ENCODE measurements around the gene CDCP2. TPM values are rescaled to one million over a fixed set of nuclear protein-coding genes. Genes with fewer than 3 reads are reported as not detected.

The CDCP2 gene
- total and polyA plus RNA-seq, 2 experiments from 2014 or later = not detected

- Histone ChIP-seq H3K4me2 (no peak overlapping the region), H3K79me2 (no peaks in the 10 kb centered on the region), H2AFZ (no peak overlapping the region), H3K27me3 (no peaks in the 10 kb centered on the region), H3K36me3 (replicated peaks; ENCODE audit: insufficient read depth, low read depth) (no peaks in the 10 kb centered on the region), H3K4me1 (ENCODE audit: insufficient read depth) (no peaks in the 10 kb centered on the region), H3K4me3 (no peak overlapping the region), H4K20me1 (ENCODE audit: insufficient read depth, poor library complexity, severe bottlenecking) (no peaks in the 10 kb centered on the region), H3K9me3 (ENCODE audit: low read depth) (no peaks in the 10 kb centered on the region), H3K9me2 (replicated peaks; ENCODE audit: insufficient read depth) (no peaks in the 10 kb centered on the region), H3K27ac (no peak overlapping the region)
- no peak for TF ChIP-seq EZH2phosphoT487 (IDR thresholded peaks at IDR 0.05; ENCODE audit: low read depth, severe bottlenecking, unreplicated experiment)
- no peak for TF ChIP-seq CTCF (IDR thresholded peaks at IDR 0.05; ENCODE audit: poor library complexity)
- no peak for TF ChIP-seq EZH2 (IDR thresholded peaks at IDR 0.05; ENCODE audit: borderline replicate concordance)
- DNase-seq (ENCODE audit: low spot score) = no peak
- WGBS (ENCODE audit: low lambda C conversion rate, missing lambda C conversion rate) = 99% methylated on average over 9 of the region's 9 CpGs
Measured at GRCh38 chr1:54190526-54190925, 37.7 kb upstream of the CDCP2 start.

GRCh38 chr1:54188291-54188690 lies 35.5 kb upstream of the CDCP2 start:
- Histone ChIP-seq H3K27ac (no peak overlapping the region), H3K27me3 (no peaks in the 10 kb centered on the region), H3K4me1 (ENCODE audit: insufficient read depth) (no peaks in the 10 kb centered on the region), H3K79me2 (no peaks in the 10 kb centered on the region), H2AFZ (no peak overlapping the region), H3K4me2 (no peak overlapping the region), H3K4me3 (no peak overlapping the region), H3K36me3 (replicated peaks; ENCODE audit: insufficient read depth, low read depth) (no peaks in the 10 kb centered on the region), H3K9me2 (replicated peaks; ENCODE audit: insufficient read depth) (no peaks in the 10 kb centered on the region), H4K20me1 (ENCODE audit: insufficient read depth, poor library complexity, severe bottlenecking) (no peaks in the 10 kb centered on the region), H3K9me3 (ENCODE audit: low read depth) (no peaks in the 10 kb centered on the region)
- no peak for TF ChIP-seq EZH2phosphoT487 (IDR thresholded peaks at IDR 0.05; ENCODE audit: low read depth, severe bottlenecking, unreplicated experiment)
- no peak for TF ChIP-seq EZH2 (IDR thresholded peaks at IDR 0.05; ENCODE audit: borderline replicate concordance)
- no peak for TF ChIP-seq CTCF (IDR thresholded peaks at IDR 0.05; ENCODE audit: poor library complexity)
- WGBS (ENCODE audit: low lambda C conversion rate, missing lambda C conversion rate) = 86% methylated on average over 1 of the region's 1 CpG
- no peak for DNase-seq (ENCODE audit: low spot score)

- Histone ChIP-seq H3K9me3 (ENCODE audit: low read depth) (no peaks in the 10 kb centered on the region), H3K36me3 (replicated peaks; ENCODE audit: insufficient read depth, low read depth) (no peaks in the 10 kb centered on the region), H3K4me3 (no peak overlapping the region), H3K27ac (no peak overlapping the region), H3K79me2 (no peaks in the 10 kb centered on the region), H3K4me2 (no peak overlapping the region), H2AFZ (no peak overlapping the region), H4K20me1 (ENCODE audit: insufficient read depth, poor library complexity, severe bottlenecking) (no peaks in the 10 kb centered on the region), H3K27me3 (no peaks in the 10 kb centered on the region), H3K4me1 (ENCODE audit: insufficient read depth) (no peaks in the 10 kb centered on the region), H3K9me2 (replicated peaks; ENCODE audit: insufficient read depth) (no peaks in the 10 kb centered on the region)
- no peak for DNase-seq (ENCODE audit: low spot score)
- TF ChIP-seq CTCF (IDR thresholded peaks at IDR 0.05; ENCODE audit: poor library complexity) = no peak
- 95% methylated on average over 3 of the region's 3 CpGs for WGBS (ENCODE audit: low lambda C conversion rate, missing lambda C conversion rate)
Measured at GRCh38 chr1:54186056-54186455, 33.3 kb upstream of the CDCP2 start.

All from hepatocyte (in vitro differentiated cells).